K562 (cell line): ENCODE data around the gene NOTO. TPM values are rescaled to one million over a fixed set of nuclear protein-coding genes. Genes with fewer than 3 reads are reported as not detected.

Experiments
- BRD9 ChIP-seq: fragments of 450-650 bp; IDR thresholded peaks from 2 replicates; pipeline ENCODE4 v1.6.1; 2018; ENCODE audit warnings: low read depth; ENCODE audit not compliant: partially characterized antibody
- CC2D1A ChIP-seq: fragments of 450-650 bp; IDR thresholded peaks from 2 replicates; pipeline ENCODE4 v1.6.1; 2017; ENCODE audit warnings: mild to moderate bottlenecking
- MCM3 ChIP-seq: fragments of 450-650 bp; IDR thresholded peaks from 2 replicates; pipeline ENCODE4 v1.6.1; 2016
- NFATC3 ChIP-seq: fragments of 450-650 bp; IDR thresholded peaks from 2 replicates; pipeline ENCODE4 v1.6.1; 2017; ENCODE audit warnings: mild to moderate bottlenecking
- NFE2 ChIP-seq: IDR thresholded peaks from 2 replicates; pipeline ENCODE4 v1.6.1; 2014; ENCODE audit warnings: antibody characterized with exemption, low read depth
- TAF1 ChIP-seq: IDR thresholded peaks from 2 replicates; pipeline ENCODE4 v1.6.1; 2011; ENCODE audit warnings: mild to moderate bottlenecking, low read length, moderate library complexity; ENCODE audit not compliant: insufficient read depth, control insufficient read depth, severe bottlenecking; ENCODE audit errors: extremely low read depth
- ZFP36 ChIP-seq: fragments of 150-350 bp; IDR thresholded peaks from 2 replicates; pipeline ENCODE4 v1.6.1; 2018; ENCODE audit warnings: low read length, low read depth; ENCODE audit not compliant: partially characterized antibody
- ZNF551 ChIP-seq: fragments of 250-450 bp; sonication (Bioruptor Pico); IDR thresholded peaks from 2 replicates; pipeline ENCODE4 v1.5.0; 2021; ENCODE audit warnings: mild to moderate bottlenecking, moderate library complexity
- ZNF589 ChIP-seq: fragments of 200-800 bp; sonication (Bioruptor generic); IDR thresholded peaks from 2 replicates; pipeline ENCODE4 v1.6.1; 2016; ENCODE audit warnings: low read depth, missing genetic modification characterization, missing compliant biosample characterization
- polyA plus RNA-seq, 8 experiments: library from polyadenylated mRNA; depleted of rRNA in 4 of 8; stranded (reverse) in 5 of 8; unstranded in 3 of 8; fragments of >200 nt; fragmentation: Nextera tagmentation in 2 of 8; fragmentation: Illumina TruSeq in 1 of 8; extraction: Ambion mirVana in 2 of 8; extraction: Trizol in 1 of 8; gene quantifications; 2 replicates each; pipeline versions ENCODE4 v1.2.1 to v1.2.3, GENCODE V29; 2011 to 2014; ENCODE audit warnings: inconsistent platforms in 1 of 8, missing spikeins in 1 of 8
- total RNA-seq, 7 experiments: library from RNA; depleted of rRNA in 6 of 7; stranded (reverse); fragments of >200 nt in 6 of 7; fragmentation: Illumina TruSeq in 2 of 7; extraction: Trizol in 2 of 7; gene quantifications; 2 replicates each; pipeline versions ENCODE4 v1.2.1 to v1.2.3, GENCODE V29; 2011 to 2021; ENCODE audit warnings: low replicate concordance in 1 of 7
- TF ChIP-seq, protein P1 (sequence below): fragments of 450-650 bp; IDR thresholded peaks from 2 replicates; pipeline ENCODE4 v1.7.0; 2016; ENCODE audit warnings: borderline replicate concordance
- TF ChIP-seq, protein P2 (sequence below): sonication (generic); formaldehyde crosslinking; IDR thresholded peaks from 2 replicates; pipeline ENCODE4 v1.8.0; 2022; ENCODE audit warnings: mild to moderate bottlenecking, missing genetic modification reagents
- TF ChIP-seq, protein P3 (sequence below), 2 experiments: fragments of 450-650 bp; IDR thresholded peaks; 2 replicates each; pipeline ENCODE4 v1.6.1; 2016; ENCODE audit warnings: mild to moderate bottlenecking in 2 of 2, borderline replicate concordance in 1 of 2, low read depth in 1 of 2, moderate library complexity in 1 of 2

The NOTO gene
- total and polyA plus RNA-seq, 9 of the 15 experiments (the other 6 are each of a cell fraction or from before 2014, with no cell fraction given), result not detected

DNA sequence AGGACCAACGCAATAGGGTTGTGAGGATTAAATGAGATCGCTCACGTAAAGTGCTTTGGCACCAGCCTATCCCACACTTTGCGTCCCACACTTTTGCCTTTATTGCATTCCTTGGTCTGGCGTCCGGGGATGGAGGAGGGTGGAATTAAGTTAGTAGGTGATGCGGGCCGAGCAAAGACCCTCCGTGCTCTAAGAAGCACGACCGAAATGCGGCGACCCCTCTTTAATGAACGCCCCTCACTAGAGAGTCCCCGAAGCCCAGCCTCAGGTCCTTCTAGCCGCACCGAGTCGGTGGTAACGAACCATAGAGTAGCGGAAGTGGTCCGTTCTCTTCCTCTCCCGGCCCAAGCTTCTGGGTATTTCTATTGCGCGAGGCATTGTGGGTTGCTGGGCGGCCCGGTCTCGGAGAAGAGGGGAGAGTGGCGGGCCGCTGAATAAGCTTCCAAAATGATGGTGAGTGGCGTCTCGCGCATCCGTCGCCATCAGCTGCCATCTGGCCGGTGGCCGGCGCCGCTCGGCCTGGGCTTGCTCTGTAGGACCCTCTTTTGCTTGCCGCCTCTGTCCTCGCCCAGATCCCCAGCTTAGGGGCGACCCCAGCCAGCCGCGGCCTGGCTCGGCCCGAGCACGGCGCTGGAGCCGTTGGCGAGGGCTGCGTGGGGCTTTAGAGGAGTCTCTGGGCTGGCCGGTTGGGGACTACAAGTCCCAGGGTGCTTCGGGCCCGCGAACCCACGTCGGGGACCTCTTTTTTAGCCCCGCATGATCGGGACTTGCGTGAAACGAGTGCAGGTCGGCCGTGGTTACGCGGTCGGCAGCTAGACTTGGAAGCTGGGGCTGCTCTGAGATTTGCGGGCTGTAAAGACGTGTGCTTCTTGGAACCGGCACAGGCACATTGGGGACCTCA is 31.8 kb downstream of the NOTO start, which contains the start of gene CCT7 (continued):
- TF ChIP-seq, protein P1, sequence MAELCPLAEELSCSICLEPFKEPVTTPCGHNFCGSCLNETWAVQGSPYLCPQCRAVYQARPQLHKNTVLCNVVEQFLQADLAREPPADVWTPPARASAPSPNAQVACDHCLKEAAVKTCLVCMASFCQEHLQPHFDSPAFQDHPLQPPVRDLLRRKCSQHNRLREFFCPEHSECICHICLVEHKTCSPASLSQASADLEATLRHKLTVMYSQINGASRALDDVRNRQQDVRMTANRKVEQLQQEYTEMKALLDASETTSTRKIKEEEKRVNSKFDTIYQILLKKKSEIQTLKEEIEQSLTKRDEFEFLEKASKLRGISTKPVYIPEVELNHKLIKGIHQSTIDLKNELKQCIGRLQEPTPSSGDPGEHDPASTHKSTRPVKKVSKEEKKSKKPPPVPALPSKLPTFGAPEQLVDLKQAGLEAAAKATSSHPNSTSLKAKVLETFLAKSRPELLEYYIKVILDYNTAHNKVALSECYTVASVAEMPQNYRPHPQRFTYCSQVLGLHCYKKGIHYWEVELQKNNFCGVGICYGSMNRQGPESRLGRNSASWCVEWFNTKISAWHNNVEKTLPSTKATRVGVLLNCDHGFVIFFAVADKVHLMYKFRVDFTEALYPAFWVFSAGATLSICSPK, result no peak
- TF ChIP-seq NFATC3 (no peak), BRD9 (peak; percentile 97), CC2D1A (no peak), TAF1 (peak; percentile 99), MCM3 (no peak), NFE2 (no peak), ZNF589 (no peak), ZFP36 (no peak), ZNF551 (no peak)
- TF ChIP-seq, protein P2, sequence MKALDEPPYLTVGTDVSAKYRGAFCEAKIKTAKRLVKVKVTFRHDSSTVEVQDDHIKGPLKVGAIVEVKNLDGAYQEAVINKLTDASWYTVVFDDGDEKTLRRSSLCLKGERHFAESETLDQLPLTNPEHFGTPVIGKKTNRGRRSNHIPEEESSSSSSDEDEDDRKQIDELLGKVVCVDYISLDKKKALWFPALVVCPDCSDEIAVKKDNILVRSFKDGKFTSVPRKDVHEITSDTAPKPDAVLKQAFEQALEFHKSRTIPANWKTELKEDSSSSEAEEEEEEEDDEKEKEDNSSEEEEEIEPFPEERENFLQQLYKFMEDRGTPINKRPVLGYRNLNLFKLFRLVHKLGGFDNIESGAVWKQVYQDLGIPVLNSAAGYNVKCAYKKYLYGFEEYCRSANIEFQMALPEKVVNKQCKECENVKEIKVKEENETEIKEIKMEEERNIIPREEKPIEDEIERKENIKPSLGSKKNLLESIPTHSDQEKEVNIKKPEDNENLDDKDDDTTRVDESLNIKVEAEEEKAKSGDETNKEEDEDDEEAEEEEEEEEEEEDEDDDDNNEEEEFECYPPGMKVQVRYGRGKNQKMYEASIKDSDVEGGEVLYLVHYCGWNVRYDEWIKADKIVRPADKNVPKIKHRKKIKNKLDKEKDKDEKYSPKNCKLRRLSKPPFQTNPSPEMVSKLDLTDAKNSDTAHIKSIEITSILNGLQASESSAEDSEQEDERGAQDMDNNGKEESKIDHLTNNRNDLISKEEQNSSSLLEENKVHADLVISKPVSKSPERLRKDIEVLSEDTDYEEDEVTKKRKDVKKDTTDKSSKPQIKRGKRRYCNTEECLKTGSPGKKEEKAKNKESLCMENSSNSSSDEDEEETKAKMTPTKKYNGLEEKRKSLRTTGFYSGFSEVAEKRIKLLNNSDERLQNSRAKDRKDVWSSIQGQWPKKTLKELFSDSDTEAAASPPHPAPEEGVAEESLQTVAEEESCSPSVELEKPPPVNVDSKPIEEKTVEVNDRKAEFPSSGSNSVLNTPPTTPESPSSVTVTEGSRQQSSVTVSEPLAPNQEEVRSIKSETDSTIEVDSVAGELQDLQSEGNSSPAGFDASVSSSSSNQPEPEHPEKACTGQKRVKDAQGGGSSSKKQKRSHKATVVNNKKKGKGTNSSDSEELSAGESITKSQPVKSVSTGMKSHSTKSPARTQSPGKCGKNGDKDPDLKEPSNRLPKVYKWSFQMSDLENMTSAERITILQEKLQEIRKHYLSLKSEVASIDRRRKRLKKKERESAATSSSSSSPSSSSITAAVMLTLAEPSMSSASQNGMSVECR (CRISPR knock-in tag), result no peak
- TF ChIP-seq, protein P3, sequence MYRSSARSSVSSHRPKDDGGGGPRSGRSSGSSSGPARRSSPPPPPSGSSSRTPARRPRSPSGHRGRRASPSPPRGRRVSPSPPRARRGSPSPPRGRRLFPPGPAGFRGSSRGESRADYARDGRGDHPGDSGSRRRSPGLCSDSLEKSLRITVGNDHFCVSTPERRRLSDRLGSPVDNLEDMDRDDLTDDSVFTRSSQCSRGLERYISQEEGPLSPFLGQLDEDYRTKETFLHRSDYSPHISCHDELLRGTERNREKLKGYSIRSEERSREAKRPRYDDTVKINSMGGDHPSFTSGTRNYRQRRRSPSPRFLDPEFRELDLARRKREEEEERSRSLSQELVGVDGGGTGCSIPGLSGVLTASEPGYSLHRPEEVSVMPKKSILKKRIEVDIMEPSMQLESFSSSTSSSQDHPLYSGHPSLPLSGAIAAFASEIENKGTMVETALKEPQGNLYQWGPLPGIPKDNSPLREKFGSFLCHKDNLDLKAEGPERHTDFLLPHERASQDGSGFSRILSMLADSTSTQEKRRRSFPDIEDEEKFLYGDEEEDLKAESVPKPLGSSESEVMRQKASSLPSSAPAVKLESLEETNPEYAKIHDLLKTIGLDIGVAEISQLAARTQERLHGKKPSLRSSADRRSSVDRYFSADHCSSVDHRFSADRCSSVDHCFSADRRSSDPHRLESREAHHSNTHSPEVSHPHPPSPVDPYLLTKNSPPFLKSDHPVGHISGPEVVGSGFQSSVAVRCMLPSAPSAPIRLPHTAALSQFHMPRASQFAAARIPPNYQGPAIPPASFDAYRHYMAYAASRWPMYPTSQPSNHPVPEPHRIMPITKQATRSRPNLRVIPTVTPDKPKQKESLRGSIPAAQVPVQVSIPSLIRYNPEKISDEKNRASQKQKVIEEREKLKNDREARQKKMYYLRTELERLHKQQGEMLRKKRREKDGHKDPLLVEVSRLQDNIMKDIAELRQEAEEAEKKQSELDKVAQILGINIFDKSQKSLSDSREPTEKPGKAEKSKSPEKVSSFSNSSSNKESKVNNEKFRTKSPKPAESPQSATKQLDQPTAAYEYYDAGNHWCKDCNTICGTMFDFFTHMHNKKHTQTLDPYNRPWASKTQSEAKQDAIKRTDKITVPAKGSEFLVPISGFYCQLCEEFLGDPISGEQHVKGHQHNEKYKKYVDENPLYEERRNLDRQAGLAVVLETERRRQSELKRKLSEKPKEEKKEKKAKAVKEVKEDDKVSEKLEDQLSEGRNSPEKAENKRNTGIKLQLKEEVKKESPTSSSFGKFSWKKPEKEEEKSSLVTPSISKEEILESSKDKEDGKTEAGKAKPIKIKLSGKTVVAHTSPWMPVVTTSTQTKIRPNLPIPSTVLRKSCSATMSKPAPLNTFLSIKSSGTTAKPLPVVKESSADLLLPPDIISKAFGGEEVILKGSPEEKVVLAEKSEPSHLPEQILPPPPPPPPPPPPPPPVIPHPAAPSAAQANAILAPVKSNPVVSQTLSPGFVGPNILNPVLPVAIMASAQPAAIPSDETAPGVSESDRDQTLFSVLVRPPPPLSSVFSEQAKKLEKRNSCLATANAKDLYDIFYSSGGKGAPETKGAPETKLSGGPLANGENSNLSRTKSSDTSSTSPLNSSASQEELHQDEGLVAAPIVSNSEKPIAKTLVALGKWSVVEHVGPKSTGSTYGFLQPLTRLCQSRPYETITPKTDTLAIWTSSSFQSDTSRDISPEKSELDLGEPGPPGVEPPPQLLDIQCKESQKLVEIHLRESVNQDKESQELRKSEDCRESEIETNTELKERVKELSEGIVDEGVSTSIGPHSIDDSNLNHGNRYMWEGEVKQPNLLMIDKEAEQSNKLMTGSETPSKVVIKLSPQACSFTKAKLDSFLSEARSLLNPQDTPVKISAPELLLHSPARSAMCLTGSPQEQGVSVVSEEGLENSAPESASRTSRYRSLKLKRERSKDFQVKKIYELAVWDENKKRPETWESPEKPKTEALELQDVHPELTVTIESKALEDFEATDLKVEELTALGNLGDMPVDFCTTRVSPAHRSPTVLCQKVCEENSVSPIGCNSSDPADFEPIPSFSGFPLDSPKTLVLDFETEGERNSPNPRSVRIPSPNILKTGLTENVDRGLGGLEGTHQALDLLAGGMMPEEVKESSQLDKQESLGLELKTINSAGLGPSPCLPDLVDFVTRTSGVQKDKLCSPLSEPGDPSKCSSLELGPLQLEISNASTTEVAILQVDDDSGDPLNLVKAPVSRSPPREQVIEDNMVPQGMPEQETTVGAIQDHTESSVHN (IDR thresholded peaks at IDR 0.05; ENCODE audit: borderline replicate concordance in 1 of 2, low read depth in 1 of 2), result peak in 1 of 2 experiments; percentile 83; a peak in 1 of 4 replicates
